HUES64 (cell line): Measurements from ENCODE around the gene PRR36.

Experiments
- H3K27ac ChIP-seq: 2 replicates; pipeline ENCODE4 v1.7.0; 2013; ENCODE audit warnings: low read depth, low read length, inconsistent platforms
- H3K27me3 ChIP-seq: 2 replicates; pipeline ENCODE4 v1.6.1; 2013; ENCODE audit warnings: mild to moderate bottlenecking, low read length; ENCODE audit not compliant: insufficient read depth
- H3K36me3 ChIP-seq: 2 replicates; pipeline ENCODE4 v1.6.1; 2013; ENCODE audit warnings: mild to moderate bottlenecking, low read length; ENCODE audit not compliant: insufficient read depth
- H3K4me1 ChIP-seq: 2 replicates; pipeline ENCODE4 v1.6.1; 2013; ENCODE audit warnings: mild to moderate bottlenecking, low read length, moderate library complexity; ENCODE audit not compliant: insufficient read depth
- H3K4me3 ChIP-seq: 2 replicates; pipeline ENCODE4 v1.5.1; 2013; ENCODE audit warnings: mild to moderate bottlenecking, low read length, moderate library complexity
- H3K9ac ChIP-seq: 2 replicates; pipeline ENCODE4 v1.6.1; 2013; ENCODE audit warnings: mild to moderate bottlenecking, low read depth, low read length
- H3K9me3 ChIP-seq: 2 replicates; pipeline ENCODE4 v1.6.1; 2013; ENCODE audit warnings: low read depth, low read length; ENCODE audit not compliant: insufficient read depth
- WGBS: fragments of 150-250, 120-280 bp; methylation state at CpG from one replicate; pipeline ENCODE4 v1.1.7; 2013; ENCODE audit warnings: missing lambda C conversion rate; 5-methylcytosine and 5-hydroxymethylcytosine counted together

Gene PRR36

GRCh38 chr19:7832009-7832408 lies 42.2 kb downstream of the PRR36 start:
- Histone ChIP-seq H3K9ac (no peak overlapping the region), H3K4me3 (no peak overlapping the region), H3K36me3 (no peaks in the 10 kb centered on the region), H3K9me3 (no peaks in the 10 kb centered on the region), H3K27me3 (peaks cover 17% of the 10 kb centered on the region), H3K4me1 (no peaks in the 10 kb centered on the region), H3K27ac (no peak overlapping the region)
- WGBS = 88% methylated on average over 17 of the region's 17 CpGs

- WGBS = 38% methylated on average over 10 of the region's 10 CpGs
- Histone ChIP-seq H3K4me1 (no peaks in the 10 kb centered on the region), H3K27ac (no peak overlapping the region)
Observed at GRCh38 chr19:7831452-7831851, 42.7 kb downstream of the PRR36 start.

GRCh38 chr19:7830823-7831222 lies 43.4 kb downstream of the PRR36 start:
- H3K9ac ChIP-seq = no peak overlapping the region
- WGBS = 50% methylated on average over 7 of the region's 7 CpGs

More at GRCh38 chr19:7831452-7831851, 42.7 kb downstream of the PRR36 start:
- Histone ChIP-seq H3K36me3 (no peaks in the 10 kb centered on the region), H3K27me3 (peaks cover 21% of the 10 kb centered on the region), H3K9me3 (no peaks in the 10 kb centered on the region), H3K4me3 (no peak overlapping the region), H3K9ac (no peak overlapping the region)

GRCh38 chr19:7830272-7830771 lies 43.9 kb downstream of the PRR36 start:
- Histone ChIP-seq H3K27ac (no peak overlapping the region), H3K4me1 (no peaks in the 10 kb centered on the region), H3K4me3 (peak overlapping the region; percentile 57), H3K27me3 (peaks cover 21% of the 10 kb centered on the region), H3K36me3 (no peaks in the 10 kb centered on the region), H3K9me3 (no peaks in the 10 kb centered on the region), H3K9ac (no peak overlapping the region)
- WGBS = 3% methylated on average over 53 of the region's 53 CpGs

More at GRCh38 chr19:7830823-7831222, 43.4 kb downstream of the PRR36 start:
- H3K9me3 ChIP-seq = no peaks in the 10 kb centered on the region
- no peaks in the 10 kb centered on the region for H3K36me3 ChIP-seq
- peak overlapping the region; percentile 21; the same call in 1 of the 2 replicates for H3K4me3 ChIP-seq
- no peak overlapping the region for H3K27ac ChIP-seq
- H3K27me3 ChIP-seq = peaks cover 21% of the 10 kb centered on the region
- no peaks in the 10 kb centered on the region for H3K4me1 ChIP-seq

- H3K27ac ChIP-seq = no peak within 1 kb of the TSS
- peaks cover 21% of the 10 kb centered on the region for H3K27me3 ChIP-seq
- WGBS = under 1% methylated on average over 45 of the region's 45 CpGs
- H3K4me1 ChIP-seq = no peaks in the 10 kb centered on the region
- no peaks in the 10 kb centered on the region for H3K9me3 ChIP-seq
- H3K9ac ChIP-seq = no peak within 1 kb of the TSS
- no peaks in the 10 kb centered on the region for H3K36me3 ChIP-seq
- peak within 1 kb of the TSS; percentile 58 for H3K4me3 ChIP-seq
Observed at GRCh38 chr19:7829561-7830271, 44.5 kb downstream of the PRR36 start, which contains the start of gene EVI5L. Gene EVI5L, plus strand, starts transcription at chr19:7830218. Its CDS starts 16,325 bp downstream, at chr19:7846543.

GRCh38 chr19:7829166-7829520 lies 45.0 kb downstream of the PRR36 start:
- Histone ChIP-seq H3K9ac (no peak overlapping the region), H3K4me3 (peak overlapping the region; percentile 58), H3K27ac (no peak overlapping the region), H3K4me1 (no peaks in the 10 kb centered on the region), H3K9me3 (no peaks in the 10 kb centered on the region), H3K36me3 (no peaks in the 10 kb centered on the region), H3K27me3 (peaks cover 21% of the 10 kb centered on the region)
- WGBS = 11% methylated on average over 18 of the region's 18 CpGs

- Histone ChIP-seq H3K4me3 (no peak overlapping the region), H3K36me3 (no peaks in the 10 kb centered on the region), H3K9me3 (no peaks in the 10 kb centered on the region), H3K27me3 (peaks cover 19% of the 10 kb centered on the region), H3K9ac (no peak overlapping the region), H3K27ac (no peak overlapping the region), H3K4me1 (no peaks in the 10 kb centered on the region)
- WGBS = 63% methylated on average over 9 of the region's 9 CpGs
Observed at GRCh38 chr19:7823686-7824301, 50.4 kb downstream of the PRR36 start.

- no peaks in the 10 kb centered on the region for H3K9me3 ChIP-seq
- H3K4me1 ChIP-seq = no peaks in the 10 kb centered on the region
- no peak overlapping the region for H3K4me3 ChIP-seq
- no peaks in the 10 kb centered on the region for H3K36me3 ChIP-seq
- H3K27ac ChIP-seq = no peak overlapping the region
- 91% methylated on average over 3 of the region's 4 CpGs for WGBS
- H3K27me3 ChIP-seq = peaks cover 13% of the 10 kb centered on the region
- no peak overlapping the region for H3K9ac ChIP-seq
Observed at GRCh38 chr19:7822910-7823515, 51.2 kb downstream of the PRR36 start.

- H3K9ac ChIP-seq = no peak overlapping the region
- H3K9me3 ChIP-seq = 0 out of 2 replicates have a peak, but pooled peaks cover 3% of the 10 kb centered on the region
- H3K27ac ChIP-seq = no peak overlapping the region
- WGBS = 74% methylated on average over 3 of the region's 3 CpGs
- H3K36me3 ChIP-seq = no peaks in the 10 kb centered on the region
- H3K4me3 ChIP-seq = no peak overlapping the region
- H3K27me3 ChIP-seq = no peaks in the 10 kb centered on the region
- H3K4me1 ChIP-seq = no peaks in the 10 kb centered on the region
Observed at GRCh38 chr19:7820588-7820987, 53.6 kb downstream of the PRR36 start.

- H3K9ac ChIP-seq = no peak overlapping the region
- H3K9me3 ChIP-seq = 0 out of 2 replicates have a peak, but pooled peaks cover 3% of the 10 kb centered on the region
- peaks cover 2% of the 10 kb centered on the region; the same call in 1 of the 2 replicates for H3K27me3 ChIP-seq
- H3K4me1 ChIP-seq = no peaks in the 10 kb centered on the region
- WGBS = 51% methylated on average over 2 of the region's 2 CpGs
- no peak overlapping the region for H3K27ac ChIP-seq
- no peak overlapping the region for H3K4me3 ChIP-seq
- no peaks in the 10 kb centered on the region for H3K36me3 ChIP-seq
Observed at GRCh38 chr19:7819337-7819736, 54.9 kb downstream of the PRR36 start.

- Histone ChIP-seq H3K27ac (no peak overlapping the region), H3K27me3 (peaks cover 2% of the 10 kb centered on the region; the same call in 1 of the 2 replicates), H3K4me1 (no peaks in the 10 kb centered on the region), H3K36me3 (no peaks in the 10 kb centered on the region), H3K9ac (no peak overlapping the region), H3K4me3 (no peak overlapping the region), H3K9me3 (0 out of 2 replicates have a peak, but pooled peaks cover 3% of the 10 kb centered on the region)
- 95% methylated on average over 2 of the region's 2 CpGs for WGBS
Observed at GRCh38 chr19:7818806-7819205, 55.4 kb downstream of the PRR36 start.
